HT-29 (cell line): ENCODE data around the gene WTAP. TPM values are rescaled to one million over a fixed set of nuclear protein-coding genes. Genes with fewer than 3 reads are reported as not detected.

Experiments used
- DNase-seq: peaks from one replicate; pipeline ENCODE4 v3.0.0-alpha.2; 2015; ENCODE audit warnings: low spot score
- small RNA-seq: library from RNA; depleted of rRNA; stranded (forward); fragments of <200 nt; gene quantifications from one replicate; pipeline ENCODE3, GENCODE V24; 2014
- total RNA-seq: library from RNA; depleted of rRNA; stranded (reverse); fragments of >200 nt; shearing (Covaris generic); gene quantifications from 2 replicates; pipeline ENCODE4 v1.2.3, GENCODE V29; 2014; rRNA removed

Gene WTAP
- total RNA-seq, 1 experiment from 2014 or later = 61.5 TPM

DNA sequence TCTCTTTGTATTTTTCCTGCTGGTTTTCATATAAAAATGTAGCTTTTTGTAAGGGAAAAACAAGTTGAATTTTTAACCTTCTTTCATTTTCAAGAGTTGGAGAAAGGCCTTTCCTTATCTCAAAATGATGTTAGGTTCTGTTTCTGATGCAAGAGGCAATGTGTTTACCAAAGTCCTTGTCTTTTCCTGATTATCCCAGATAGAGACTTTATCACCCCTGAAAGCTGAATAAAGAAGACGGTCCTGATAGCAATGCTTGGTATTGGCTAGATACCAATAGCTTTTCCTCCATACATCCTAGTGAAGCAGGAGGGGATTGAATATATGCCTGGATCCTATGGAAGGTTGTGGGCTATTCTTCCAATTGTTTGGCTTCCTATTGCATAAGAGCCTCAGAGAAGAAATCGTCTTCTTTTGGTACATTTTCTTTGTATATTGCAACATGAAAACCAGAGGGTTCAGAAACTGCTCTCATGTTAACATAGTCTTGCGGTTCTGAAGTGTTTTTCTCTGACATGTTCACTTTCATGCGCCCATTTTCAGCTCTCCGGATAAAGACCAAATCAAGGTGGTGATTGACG, 78.2 kb downstream of the WTAP start:
- no peak for DNase-seq

Small RNA genes within 50 kb of the gene (small RNA-seq; reads per million reads assigned to genes)
- gene RNU4ATAC18P (not detected), gene SNORA20 (55.1 reads per million, percentile 96 among the genes with 10 or more reads in this experiment), gene SNORA29 (not detected)

Other genes with a start within 250 kb of the WTAP start
- 64.8 and 69.7 TPM in 2 replicates for gene SOD2, start 34.3 kb upstream of the WTAP start, total RNA-seq
- gene ACAT2, start 34.5 kb downstream of the WTAP start, total RNA-seq = 60.2 and 70.4 TPM in 2 replicates
- 382 and 401 TPM in 2 replicates for gene TCP1, start 62.1 kb downstream of the WTAP start, total RNA-seq
- gene MRPL18, start 63.0 kb downstream of the WTAP start, total RNA-seq = 98.4 and 101 TPM in 2 replicates
- gene PNLDC1, start 72.8 kb downstream of the WTAP start, total RNA-seq = not detected in 2 replicates
- not detected in 2 replicates for gene MAS1, start 163.5 kb downstream of the WTAP start, total RNA-seq
- gene IGF2R, start 241.6 kb downstream of the WTAP start, total RNA-seq = 37.7 and 51.2 TPM in 2 replicates